Stimulated activated CD8-positive, alpha-beta memory T cell treated with anti-CD3 and anti-CD28 coated beads, Interleukin-15, amount 100 ng/mL, for 24 hours (primary cell): Measurements from ENCODE around the gene TMEM43.
A peak's percentile ranks its signal among the peaks of the same experiment; 100 is the strongest.
"Not testable (repeated sequence)": the region's sequence is repeated elsewhere in the genome, so short reads cannot be mapped to it uniquely, and the experiment has no call there.

Experiments
- DNase-seq: peaks from one replicate; pipeline ENCODE4 v3.0.0-alpha.2; 2020; ENCODE audit warnings: low read depth

The TMEM43 gene, protein sequence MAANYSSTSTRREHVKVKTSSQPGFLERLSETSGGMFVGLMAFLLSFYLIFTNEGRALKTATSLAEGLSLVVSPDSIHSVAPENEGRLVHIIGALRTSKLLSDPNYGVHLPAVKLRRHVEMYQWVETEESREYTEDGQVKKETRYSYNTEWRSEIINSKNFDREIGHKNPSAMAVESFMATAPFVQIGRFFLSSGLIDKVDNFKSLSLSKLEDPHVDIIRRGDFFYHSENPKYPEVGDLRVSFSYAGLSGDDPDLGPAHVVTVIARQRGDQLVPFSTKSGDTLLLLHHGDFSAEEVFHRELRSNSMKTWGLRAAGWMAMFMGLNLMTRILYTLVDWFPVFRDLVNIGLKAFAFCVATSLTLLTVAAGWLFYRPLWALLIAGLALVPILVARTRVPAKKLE

GRCh38 chr3:14124615-14125192, at the start of gene TMEM43, which contains the start of gene CHCHD4:
Gene TMEM43, plus strand, starts transcription at chr3:14125052. Its CDS starts 142 bp downstream, at chr3:14125194.
Gene CHCHD4, minus strand, starts transcription at chr3:14124870. Its CDS starts 194 bp downstream, at chr3:14124676.
- peak; percentile 88 for DNase-seq

GRCh38 chr3:14075233-14075632, 49.6 kb upstream of the TMEM43 start:
- not testable (repeated sequence) for DNase-seq

- DNase-seq: no peak
Observed at GRCh38 chr3:14077310-14077709, 47.5 kb upstream of the TMEM43 start.

GRCh38 chr3:14082108-14082657, 42.7 kb upstream of the TMEM43 start:
- no peak for DNase-seq

- DNase-seq: not testable (repeated sequence)
Observed at GRCh38 chr3:14087461-14087860, 37.4 kb upstream of the TMEM43 start.

GRCh38 chr3:14091959-14092358, 32.9 kb upstream of the TMEM43 start:
- not testable (repeated sequence) for DNase-seq

DNA sequence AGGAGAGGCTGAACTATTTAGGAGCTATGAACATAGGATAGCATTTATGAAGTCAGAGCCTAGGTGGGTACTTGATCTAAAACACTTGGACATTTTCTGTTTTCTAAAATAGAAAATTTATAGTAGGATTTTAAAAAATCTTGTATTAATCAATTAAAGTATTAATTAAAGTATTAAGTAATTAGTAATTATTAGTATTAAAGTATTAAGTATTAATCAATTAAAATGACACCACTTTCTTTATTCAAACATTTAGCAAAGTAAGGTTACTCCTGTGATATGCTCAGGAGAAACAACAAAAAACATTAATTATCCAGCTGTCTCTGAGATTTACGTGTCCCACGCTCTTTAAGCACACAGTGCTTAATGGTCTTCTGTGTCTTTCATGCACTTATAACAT, 32.4 kb upstream of the TMEM43 start:
- no peak for DNase-seq

DNA sequence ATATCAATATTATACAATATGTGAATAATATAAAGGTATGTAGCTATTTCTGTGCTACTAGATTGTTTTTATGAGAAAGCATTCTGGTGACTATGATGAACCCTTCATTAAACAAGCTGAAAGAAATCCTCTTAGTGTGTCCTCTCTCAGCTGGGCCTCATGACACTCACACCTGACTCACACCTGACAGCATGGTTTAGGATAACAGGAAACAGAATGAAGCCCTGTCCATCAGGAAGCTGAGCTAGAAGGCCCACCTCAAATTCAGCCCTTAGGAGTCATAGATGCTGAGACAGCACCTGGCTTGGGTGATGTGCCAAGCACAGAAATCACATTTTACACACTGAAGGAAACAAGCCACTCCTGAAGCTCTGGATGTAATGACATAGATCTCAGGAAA, 31.0 kb upstream of the TMEM43 start:
- no peak for DNase-seq

DNA sequence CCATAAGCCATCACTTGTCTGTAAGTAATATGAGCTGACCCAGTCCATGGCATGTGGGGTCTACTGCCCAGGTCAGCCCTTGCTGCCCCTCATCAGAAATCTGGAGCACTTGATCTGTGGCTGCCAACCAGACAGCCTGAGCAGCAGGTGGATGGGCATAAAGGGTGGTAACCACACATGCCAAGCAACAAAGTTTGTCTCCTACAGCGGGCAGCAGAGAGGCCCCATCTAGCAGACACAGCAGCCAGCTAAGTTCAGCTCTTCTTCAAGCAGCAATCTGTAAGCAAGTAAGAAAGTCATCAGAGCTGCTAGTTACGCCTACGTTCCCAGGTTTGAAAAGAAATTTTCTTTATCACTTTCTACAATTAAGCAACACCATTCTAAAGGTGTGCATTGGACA, 28.1 kb upstream of the TMEM43 start:
- DNase-seq: no peak

- DNase-seq: no peak
Observed at GRCh38 chr3:14097616-14098391, 27.0 kb upstream of the TMEM43 start.

- not testable (repeated sequence) for DNase-seq
Observed at GRCh38 chr3:14109821-14110220, 15.0 kb upstream of the TMEM43 start.

GRCh38 chr3:14110699-14111098, 14.2 kb upstream of the TMEM43 start:
- DNase-seq: no peak

DNA sequence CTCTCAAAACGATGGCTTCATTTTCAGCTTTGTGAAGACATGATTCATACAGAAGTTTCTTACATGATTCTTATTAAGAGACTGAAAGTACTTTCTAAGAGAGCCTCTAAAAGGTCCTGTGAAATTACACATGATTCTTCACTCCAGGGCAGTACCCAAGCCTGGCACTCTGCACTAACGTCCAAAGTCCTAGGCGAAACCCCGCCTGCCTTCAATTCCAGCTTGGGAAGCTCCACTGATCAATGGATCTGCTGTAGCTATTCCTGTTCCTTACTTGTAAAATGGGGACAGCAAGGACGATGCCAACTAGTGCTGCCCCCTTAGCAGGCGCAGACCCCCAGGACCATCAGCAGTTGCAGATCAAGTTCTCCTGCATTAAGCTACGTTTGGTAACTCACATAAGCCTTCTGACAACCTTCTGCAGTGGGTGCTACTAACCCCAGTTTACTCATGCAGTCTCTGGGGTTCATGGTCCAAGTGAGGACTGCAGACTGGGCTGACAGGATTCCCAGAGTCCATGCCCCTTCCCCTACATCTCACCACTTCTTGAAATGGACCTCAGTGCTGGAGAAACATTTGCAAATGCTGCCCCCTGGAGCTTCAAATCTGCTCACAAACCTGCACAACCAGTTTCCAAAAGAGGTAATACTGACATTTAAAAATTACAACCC, 10.8 kb upstream of the TMEM43 start:
- DNase-seq: no peak

DNA sequence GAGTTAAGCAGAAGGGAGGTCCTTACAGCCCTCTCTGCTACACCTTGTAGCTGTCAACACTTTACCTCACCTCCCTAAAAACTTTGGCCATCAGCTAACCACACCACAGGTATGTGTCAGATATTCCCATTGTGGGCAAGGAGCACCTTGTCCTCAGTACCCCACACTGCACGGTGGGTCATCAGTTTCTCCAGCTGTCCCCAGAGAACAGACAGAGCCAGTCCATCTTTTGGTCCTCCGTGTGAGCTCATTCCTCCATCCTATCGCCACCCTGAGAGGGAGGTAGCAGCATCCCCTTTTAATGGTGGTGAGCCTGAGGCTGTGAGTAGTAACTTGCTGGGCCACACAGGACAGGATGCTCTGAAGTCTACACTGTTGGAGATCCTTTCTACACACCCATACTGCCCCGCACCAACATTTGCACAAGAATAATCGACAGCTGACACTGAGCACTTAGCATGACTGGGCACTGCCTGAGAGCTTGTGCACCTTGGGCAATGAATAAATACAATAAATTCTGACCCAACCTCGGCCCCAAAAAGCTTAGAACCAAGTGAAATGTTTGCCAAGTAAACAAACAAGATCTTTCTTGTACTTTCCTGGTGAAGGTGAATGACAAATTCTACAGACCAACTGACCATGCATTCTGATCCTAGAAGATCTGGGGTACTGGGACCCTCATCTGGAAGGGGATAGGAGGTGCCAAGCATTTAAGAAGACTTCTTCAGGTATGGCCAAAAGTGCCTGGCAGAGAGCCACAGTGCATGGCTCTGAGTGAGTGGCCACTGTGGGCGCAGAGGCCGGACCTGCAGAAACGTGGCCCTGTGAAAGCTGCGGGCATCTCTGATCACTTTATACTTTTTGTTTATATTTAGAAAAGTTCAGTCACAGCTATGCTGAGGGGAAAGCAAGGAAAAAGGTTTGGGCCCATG, 7.1 kb upstream of the TMEM43 start:
- DNase-seq: no peak

DNA sequence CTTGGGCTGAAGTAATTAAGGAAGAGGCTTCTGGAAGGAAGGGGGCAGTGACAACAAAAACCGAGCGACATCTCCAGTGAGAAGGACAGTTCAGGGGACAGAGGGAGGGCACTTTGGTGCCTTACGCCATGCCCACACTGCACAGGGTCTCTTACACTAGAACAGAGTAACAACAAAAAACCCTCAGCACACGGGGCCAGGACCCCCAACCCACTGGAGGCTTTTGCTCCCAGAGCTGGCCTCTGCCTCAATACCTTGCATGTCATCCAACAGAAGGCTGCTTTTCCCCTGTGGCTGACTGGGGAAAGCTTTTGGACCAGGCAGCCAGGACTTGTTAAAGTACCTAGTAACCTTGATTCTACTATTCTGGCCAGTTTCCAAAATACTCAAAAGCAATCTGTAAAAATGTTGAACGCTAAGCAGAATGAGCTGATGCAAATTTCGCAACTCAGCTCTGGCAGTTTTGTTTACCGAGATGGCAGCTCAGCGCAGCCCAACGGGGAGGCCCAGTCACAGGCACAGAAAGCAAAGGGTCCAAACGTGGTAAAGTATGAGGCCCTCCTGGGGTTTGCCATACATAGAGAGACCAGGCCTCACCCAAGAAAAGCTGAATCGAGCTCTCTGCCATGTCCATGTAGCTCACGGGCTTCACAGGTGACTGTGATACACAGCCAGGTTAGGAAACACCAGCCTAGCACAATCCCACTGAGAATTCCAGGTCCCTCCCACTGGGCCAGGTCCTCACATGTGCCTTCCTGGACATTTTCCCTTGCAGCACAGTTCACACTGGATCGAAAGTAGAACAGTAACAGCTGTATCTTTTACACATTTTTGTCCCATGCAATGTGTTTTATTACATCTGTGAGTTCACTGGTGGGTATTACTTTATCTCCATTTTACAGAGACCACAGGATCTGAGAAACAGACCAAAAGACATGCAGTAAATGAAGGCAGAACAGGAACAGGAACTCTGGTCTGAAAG, 6.2 kb upstream of the TMEM43 start:
- DNase-seq: no peak

GRCh38 chr3:14119651-14120050, 5.2 kb upstream of the TMEM43 start:
- no peak for DNase-seq

DNA sequence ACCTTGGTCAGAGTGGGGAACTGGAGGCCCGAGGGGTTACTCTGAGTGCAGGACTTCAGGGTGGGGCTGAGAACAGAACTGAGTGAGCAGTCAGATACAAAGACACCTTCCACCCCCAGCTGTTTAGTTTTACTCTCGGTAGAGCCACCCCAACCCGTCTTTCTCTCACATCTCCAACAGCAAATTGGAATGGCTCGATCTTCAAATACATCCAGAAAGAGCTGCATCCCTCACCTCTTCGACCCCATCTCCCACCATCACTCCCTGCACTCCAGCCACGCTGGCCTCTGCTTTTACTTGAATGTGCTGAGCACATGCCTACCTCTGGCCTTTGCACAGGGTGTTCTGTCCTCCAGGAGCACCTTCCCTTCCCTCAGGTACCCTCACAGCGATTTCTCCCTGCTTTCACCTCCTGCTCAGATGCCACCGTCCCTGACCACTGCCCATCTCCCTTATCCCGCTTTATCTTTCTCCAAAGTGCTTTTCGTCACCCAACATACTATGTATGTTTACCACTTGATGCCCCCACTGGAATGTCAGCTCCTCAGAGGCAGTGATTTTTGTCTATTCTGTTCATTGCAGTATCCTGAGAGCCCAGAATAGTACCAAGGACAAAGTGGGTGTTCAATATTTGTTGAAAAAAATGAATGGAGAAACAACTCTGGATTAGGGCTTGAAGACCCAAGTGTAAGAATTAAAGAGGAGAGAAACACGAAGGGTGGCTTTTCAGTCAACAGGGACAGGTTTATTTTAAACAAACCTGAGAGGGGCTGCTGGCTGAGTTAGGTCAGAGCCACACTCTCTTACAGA, 4.5 kb upstream of the TMEM43 start:
- DNase-seq: no peak

- not testable (repeated sequence) for DNase-seq
Observed at GRCh38 chr3:14120921-14121448, 3.9 kb upstream of the TMEM43 start.
